ENCODE measurements around the gene ZACN.

- TF ChIP-seq CTCF (IDR thresholded peaks at IDR 0.05; ENCODE audit: insufficient read depth, low read length, poor library complexity, severe bottlenecking): no peak
- no peak for TF ChIP-seq EZH2phosphoT487 (conservative IDR thresholded peaks at IDR 0.05; ENCODE audit: low read length)
Observed at GRCh38 chr17:76106703-76107102, 27.7 kb downstream of the ZACN start.
